HCT116 (cell line): Measurements from ENCODE around the gene GOLT1B. TPM values are rescaled to one million over a fixed set of nuclear protein-coding genes. Genes with fewer than 3 reads are reported as not detected.

ENCODE experiments used
- ATAC-seq: fragments of 200-7000 bp; cut with Tn5 transposase; 2 replicates; pipeline ENCODE4 v1.9.1; 2020; ENCODE audit warnings: mild to moderate bottlenecking, moderate library complexity
- BruUV-seq: library from RNA; stranded (reverse); fragments of 400-500 nt; replicated peaks from 2 replicates; lab custom pipeline; 2021; lab: Mats Ljungman, UMichigan
- CTCF ChIA-PET: fragments of 300-600 bp; sonication (Branson Sonifier 250); formaldehyde crosslinking; loops from one replicate; lab custom pipeline; 2021; ENCODE audit warnings: antibody characterized with exemption; lab: Charles Lee
- POLR2A ChIA-PET: fragments of 300-600, 350-600 bp; sonication (Branson Sonifier 250); formaldehyde crosslinking; loops from one replicate; lab custom pipeline; 2021; ENCODE audit warnings: antibody characterized with exemption; lab: Charles Lee
- RAD21 ChIA-PET, 2 experiments: fragments of 300-600 bp; sonication (Branson Sonifier 250); formaldehyde crosslinking; loops; one replicate each; lab custom pipeline; 2023; ENCODE audit warnings: low total read pairs in 2 of 2; ENCODE audit not compliant: uncharacterized antibody in 2 of 2, unreplicated experiment in 2 of 2, low non-redundant PET in 1 of 2; lab: Charles Lee
- DNase-seq: peaks from one replicate; pipeline ENCODE4 v3.0.0-alpha.2; 2010; ENCODE audit warnings: low read depth, low spot score
- H2AFZ ChIP-seq: fragments of 200-600 bp; shearing (Covaris generic), sonication (generic); 2 replicates; pipeline ENCODE4 v1.6.1; 2017; ENCODE audit warnings: low read depth, mixed run types, mixed read lengths, antibody characterized with exemption, low read length; ENCODE audit not compliant: poor library complexity, severe bottlenecking
- H3K27ac ChIP-seq: 2 replicates; pipeline ENCODE4 v1.5.1; 2012; ENCODE audit warnings: low read depth, low read length
- H3K27me3 ChIP-seq: fragments of 200-600 bp; sonication (generic); 2 replicates; pipeline ENCODE4 v1.6.1; 2016; ENCODE audit warnings: mixed run types, low read length, mixed read lengths; ENCODE audit not compliant: insufficient read depth
- H3K36me3 ChIP-seq, 2 experiments: fragments of 200-500 bp in 1 of 2; fragments of 200-600 bp in 1 of 2; sonication (Bioruptor generic) in 1 of 2; sonication (generic) in 1 of 2; 2 replicates each; pipeline versions ENCODE4 v1.5.1 to v1.6.1; 2014 to 2016; ENCODE audit warnings: low read length in 2 of 2, inconsistent platforms in 1 of 2, mixed read lengths in 1 of 2, mixed run types in 1 of 2; ENCODE audit not compliant: insufficient read depth in 2 of 2, control insufficient read depth in 1 of 2
- H3K4me1 ChIP-seq, 2 experiments: fragments of 200-600 bp in 1 of 2; sonication (generic) in 1 of 2; 2 replicates each; pipeline versions ENCODE4 v1.5.1 to v1.6.1; 2012 to 2017; ENCODE audit warnings: low read length in 2 of 2, inconsistent platforms in 1 of 2, mild to moderate bottlenecking in 1 of 2, mixed read lengths in 1 of 2, mixed run types in 1 of 2, moderate library complexity in 1 of 2; ENCODE audit not compliant: insufficient read depth in 2 of 2, control insufficient read depth in 1 of 2
- H3K4me2 ChIP-seq: fragments of 200-600 bp; sonication (generic); 2 replicates; pipeline ENCODE4 v1.6.1; 2017; ENCODE audit warnings: mixed run types, low read length, mixed read lengths
- H3K4me3 ChIP-seq, 2 experiments: fragments of 200-600 bp in 1 of 2; sonication (generic) in 1 of 2; replicated peaks in 1 of 2; 2 replicates each; pipeline ENCODE4 v1.5.1; 2011 to 2016; ENCODE audit warnings: low read length in 2 of 2, control low read depth in 1 of 2, low read depth in 1 of 2, mild to moderate bottlenecking in 1 of 2, mixed read lengths in 1 of 2, mixed run types in 1 of 2
- H3K79me2 ChIP-seq: fragments of 200-600 bp; sonication (generic); 2 replicates; pipeline ENCODE4 v1.6.1; 2017; ENCODE audit warnings: mild to moderate bottlenecking, mixed run types, low read length, moderate library complexity, mixed read lengths; ENCODE audit not compliant: insufficient read depth
- H3K9ac ChIP-seq: fragments of 200-600 bp; sonication (generic); 2 replicates; pipeline ENCODE4 v1.6.1; 2016; ENCODE audit warnings: low read length, mixed read lengths
- H3K9me2 ChIP-seq: fragments of 200-600 bp; sonication (generic), shearing (Covaris generic); 2 replicates; pipeline ENCODE4 v1.6.1; 2017; ENCODE audit warnings: mixed run types, mild to moderate bottlenecking, moderate library complexity; ENCODE audit not compliant: insufficient read depth
- H3K9me3 ChIP-seq, 2 experiments: fragments of 200-500 bp in 1 of 2; fragments of 200-600 bp in 1 of 2; sonication (Bioruptor generic) in 1 of 2; sonication (generic) in 1 of 2; 2 replicates each; pipeline ENCODE4 v1.6.1; 2014 to 2017; ENCODE audit warnings: low read length in 2 of 2, mixed read lengths in 2 of 2, inconsistent platforms in 1 of 2, low read depth in 1 of 2, mild to moderate bottlenecking in 1 of 2, mixed run types in 1 of 2, moderate library complexity in 1 of 2; ENCODE audit not compliant: control insufficient read depth in 1 of 2, insufficient read depth in 1 of 2
- H4K20me1 ChIP-seq: fragments of 200-600 bp; sonication (generic), shearing (Covaris generic); 2 replicates; pipeline ENCODE4 v1.6.1; 2017; ENCODE audit warnings: mixed run types, mild to moderate bottlenecking, moderate library complexity; ENCODE audit not compliant: insufficient read depth
- CBX3 ChIP-seq: IDR thresholded peaks from 2 replicates; pipeline ENCODE4 v1.6.1; 2012; ENCODE audit warnings: low read depth
- EGR1 ChIP-seq: IDR thresholded peaks from 2 replicates; pipeline ENCODE4 v1.6.1; 2012; ENCODE audit warnings: low read depth
- ELF1 ChIP-seq: IDR thresholded peaks from 2 replicates; pipeline ENCODE4 v1.6.1; 2012; ENCODE audit warnings: low read depth, borderline replicate concordance
- EZH2 ChIP-seq: fragments of 200-600 bp; sonication (generic); IDR thresholded peaks from 2 replicates; pipeline ENCODE4 v1.6.1; 2017; ENCODE audit warnings: antibody characterized with exemption, mixed run types
- EZH2phosphoT487 ChIP-seq: fragments of 200-600 bp; IDR thresholded peaks from 2 replicates; pipeline ENCODE4 v1.6.1; 2018; ENCODE audit warnings: antibody characterized with exemption, borderline replicate concordance
- FOSL1 ChIP-seq: IDR thresholded peaks from 2 replicates; pipeline ENCODE4 v1.6.1; 2012; ENCODE audit warnings: low read depth
- POLR2A ChIP-seq: IDR thresholded peaks from 2 replicates; pipeline ENCODE4 v1.7.0; 2011; ENCODE audit warnings: borderline replicate concordance; ENCODE audit not compliant: insufficient read depth, insufficient read length; ENCODE audit errors: extremely low read depth
- POLR2AphosphoS5 ChIP-seq: IDR thresholded peaks from 2 replicates; pipeline ENCODE4 v1.6.1; 2011; ENCODE audit warnings: mild to moderate bottlenecking, low read depth, low read length, moderate library complexity
- RAD21 ChIP-seq: IDR thresholded peaks from 2 replicates; pipeline ENCODE4 v1.6.1; 2012; ENCODE audit warnings: low read depth, mild to moderate bottlenecking
- SP1 ChIP-seq: IDR thresholded peaks from 2 replicates; pipeline ENCODE4 v1.6.1; 2012; ENCODE audit warnings: low read depth
- TCF7L2 ChIP-seq: IDR thresholded peaks from 2 replicates; pipeline ENCODE4 v1.7.0; 2011; ENCODE audit warnings: borderline replicate concordance, inconsistent platforms; ENCODE audit not compliant: insufficient read depth, insufficient read length; ENCODE audit errors: extremely low read depth
- ZFX ChIP-seq: fragments of 450-650 bp; IDR thresholded peaks from 2 replicates; pipeline ENCODE4 v1.6.1; 2017
- intact Hi-C: fragments of 100-400 bp; cut with micrococcal nuclease; formaldehyde crosslinking; loops from 2 replicates; pipeline ENCODE4 v1.10.0; 2022
- total RNA-seq: library from RNA; stranded (reverse); gene quantifications from one replicate; pipeline ENCODE4 v1.2.1, GENCODE V29; 2021; ENCODE audit not compliant: unreplicated experiment
- TF ChIP-seq, protein P1 (sequence below): IDR thresholded peaks from 2 replicates; pipeline ENCODE4 v1.6.1; 2012
- TF ChIP-seq, protein P2 (sequence below): IDR thresholded peaks from 2 replicates; pipeline ENCODE4 v1.6.1; 2011; ENCODE audit warnings: mild to moderate bottlenecking, low read length, moderate library complexity; ENCODE audit not compliant: insufficient replicate concordance; ENCODE audit errors: extremely low read depth

Gene GOLT1B
- total RNA-seq, 1 experiment from 2014 or later, result 43.5 TPM

DNA sequence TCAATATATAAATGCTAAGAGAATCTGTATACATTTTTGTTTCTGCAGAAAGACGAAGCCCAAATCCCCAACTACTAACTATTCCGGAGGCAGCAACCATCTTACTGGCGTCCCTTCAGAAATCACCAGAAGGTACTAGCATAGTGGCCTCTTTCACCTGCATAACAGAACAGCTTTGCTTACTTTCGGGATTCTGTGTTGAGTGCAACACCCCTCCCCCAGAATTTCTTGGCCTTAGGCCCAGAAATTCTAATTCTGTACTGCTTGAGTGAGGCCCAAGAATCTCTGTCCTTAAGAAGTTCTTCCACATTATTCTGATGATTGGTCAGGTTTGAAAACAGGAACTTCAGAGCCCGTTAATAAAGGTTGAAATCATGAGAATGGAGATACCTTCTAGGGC, 27.4 kb downstream of the GOLT1B start:
- Histone ChIP-seq H3K27ac (no peak overlapping the region), H3K9ac (no peak overlapping the region), H3K4me2 (no peak overlapping the region), H2AFZ (no peak overlapping the region), H3K27me3 (no peaks in the 10 kb centered on the region), H3K9me3 (no peaks in the 10 kb centered on the region), H3K9me2 (no peaks in the 10 kb centered on the region), H3K4me1 (no peaks in the 10 kb centered on the region), H3K79me2 (no peaks in the 10 kb centered on the region), H4K20me1 (no peaks in the 10 kb centered on the region), H3K4me3 (no peak overlapping the region), H3K36me3 (no peaks in the 10 kb centered on the region)
- ChIA-PET POLR2A (no interaction called here), RAD21 (no interaction called here), CTCF (no interaction called here)
- intact Hi-C loops, result no loop called here
- ATAC-seq, result no peak
- TF ChIP-seq EZH2phosphoT487, result no peak
- no peak for TF ChIP-seq FOSL1
- TF ChIP-seq, protein P1, sequence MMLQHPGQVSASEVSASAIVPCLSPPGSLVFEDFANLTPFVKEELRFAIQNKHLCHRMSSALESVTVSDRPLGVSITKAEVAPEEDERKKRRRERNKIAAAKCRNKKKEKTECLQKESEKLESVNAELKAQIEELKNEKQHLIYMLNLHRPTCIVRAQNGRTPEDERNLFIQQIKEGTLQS, result no peak
- no peak for TF ChIP-seq CBX3
- no peak for TF ChIP-seq SP1
- TF ChIP-seq TCF7L2, result no peak
- TF ChIP-seq ZFX, result no peak
- no peak for TF ChIP-seq POLR2AphosphoS5
- no peak for TF ChIP-seq EGR1
- no peak for TF ChIP-seq POLR2A
- TF ChIP-seq, protein P2, sequence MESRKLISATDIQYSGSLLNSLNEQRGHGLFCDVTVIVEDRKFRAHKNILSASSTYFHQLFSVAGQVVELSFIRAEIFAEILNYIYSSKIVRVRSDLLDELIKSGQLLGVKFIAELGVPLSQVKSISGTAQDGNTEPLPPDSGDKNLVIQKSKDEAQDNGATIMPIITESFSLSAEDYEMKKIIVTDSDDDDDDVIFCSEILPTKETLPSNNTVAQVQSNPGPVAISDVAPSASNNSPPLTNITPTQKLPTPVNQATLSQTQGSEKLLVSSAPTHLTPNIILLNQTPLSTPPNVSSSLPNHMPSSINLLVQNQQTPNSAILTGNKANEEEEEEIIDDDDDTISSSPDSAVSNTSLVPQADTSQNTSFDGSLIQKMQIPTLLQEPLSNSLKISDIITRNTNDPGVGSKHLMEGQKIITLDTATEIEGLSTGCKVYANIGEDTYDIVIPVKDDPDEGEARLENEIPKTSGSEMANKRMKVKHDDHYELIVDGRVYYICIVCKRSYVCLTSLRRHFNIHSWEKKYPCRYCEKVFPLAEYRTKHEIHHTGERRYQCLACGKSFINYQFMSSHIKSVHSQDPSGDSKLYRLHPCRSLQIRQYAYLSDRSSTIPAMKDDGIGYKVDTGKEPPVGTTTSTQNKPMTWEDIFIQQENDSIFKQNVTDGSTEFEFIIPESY, result no peak
- no peak for TF ChIP-seq EZH2
- TF ChIP-seq ELF1, result no peak
- no peak for TF ChIP-seq RAD21
- no TSS peak for BruUV-seq
- no peak for DNase-seq
